22Rv1 (cell line): ENCODE results near the gene WNK4.

Source experiments
- ZFX ChIP-seq: fragments of 450-650 bp; IDR thresholded peaks from 2 replicates; pipeline ENCODE4 v1.6.1; 2017; ENCODE audit warnings: antibody characterized with exemption, borderline replicate concordance
- TF ChIP-seq, protein P1 (sequence below): fragments of 450-650 bp; IDR thresholded peaks from 2 replicates; pipeline ENCODE4 v1.5.1; 2017; ENCODE audit warnings: mild to moderate bottlenecking

DNA sequence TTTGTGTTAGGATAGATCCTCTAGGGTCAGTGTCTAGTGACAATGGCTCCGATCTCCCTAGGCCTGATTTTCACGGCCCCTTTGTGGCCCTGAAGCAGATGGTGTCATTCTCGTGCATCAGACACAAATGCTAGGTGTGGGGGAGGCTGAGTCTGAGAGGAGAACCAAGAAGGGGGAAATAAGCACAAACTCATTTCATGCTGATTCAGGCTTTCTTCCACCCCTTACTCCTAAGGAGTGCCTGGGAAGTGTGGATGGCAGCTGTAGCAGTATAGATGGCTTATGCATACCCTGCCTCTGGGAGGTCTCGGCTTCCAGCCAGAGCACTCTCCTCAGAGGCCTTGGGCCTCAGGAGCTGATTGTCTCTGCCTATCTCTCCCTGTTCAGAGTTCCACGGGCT, 1.8 kb upstream of the WNK4 start:
- TF ChIP-seq, protein P1, sequence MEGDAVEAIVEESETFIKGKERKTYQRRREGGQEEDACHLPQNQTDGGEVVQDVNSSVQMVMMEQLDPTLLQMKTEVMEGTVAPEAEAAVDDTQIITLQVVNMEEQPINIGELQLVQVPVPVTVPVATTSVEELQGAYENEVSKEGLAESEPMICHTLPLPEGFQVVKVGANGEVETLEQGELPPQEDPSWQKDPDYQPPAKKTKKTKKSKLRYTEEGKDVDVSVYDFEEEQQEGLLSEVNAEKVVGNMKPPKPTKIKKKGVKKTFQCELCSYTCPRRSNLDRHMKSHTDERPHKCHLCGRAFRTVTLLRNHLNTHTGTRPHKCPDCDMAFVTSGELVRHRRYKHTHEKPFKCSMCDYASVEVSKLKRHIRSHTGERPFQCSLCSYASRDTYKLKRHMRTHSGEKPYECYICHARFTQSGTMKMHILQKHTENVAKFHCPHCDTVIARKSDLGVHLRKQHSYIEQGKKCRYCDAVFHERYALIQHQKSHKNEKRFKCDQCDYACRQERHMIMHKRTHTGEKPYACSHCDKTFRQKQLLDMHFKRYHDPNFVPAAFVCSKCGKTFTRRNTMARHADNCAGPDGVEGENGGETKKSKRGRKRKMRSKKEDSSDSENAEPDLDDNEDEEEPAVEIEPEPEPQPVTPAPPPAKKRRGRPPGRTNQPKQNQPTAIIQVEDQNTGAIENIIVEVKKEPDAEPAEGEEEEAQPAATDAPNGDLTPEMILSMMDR, result no peak
- TF ChIP-seq ZFX, result no peak
